IPS-20b (cell line): Measurements from ENCODE around the gene CYSRT1.
"Not testable (repeated sequence)": the region's sequence is repeated elsewhere in the genome, so short reads cannot be mapped to it uniquely, and the experiment has no call there.

ENCODE experiments used
- H3K27ac ChIP-seq: one replicate; pipeline ENCODE4 v1.5.1; 2013; ENCODE audit warnings: low read length
- H3K27me3 ChIP-seq: 2 replicates; pipeline ENCODE4 v1.6.1; 2013; ENCODE audit warnings: mild to moderate bottlenecking, low read length, inconsistent platforms; ENCODE audit not compliant: insufficient read depth
- H3K36me3 ChIP-seq: 2 replicates; pipeline ENCODE4 v1.6.1; 2013; ENCODE audit warnings: low read depth, mild to moderate bottlenecking, inconsistent platforms, low read length, moderate library complexity; ENCODE audit not compliant: insufficient read depth
- H3K4me1 ChIP-seq: 2 replicates; pipeline ENCODE4 v1.6.1; 2013; ENCODE audit warnings: mild to moderate bottlenecking, control low read depth, inconsistent platforms, low read length, moderate library complexity; ENCODE audit not compliant: insufficient read depth
- H3K4me3 ChIP-seq: 2 replicates; pipeline ENCODE4 v1.5.1; 2013; ENCODE audit warnings: mild to moderate bottlenecking, low read length, inconsistent platforms
- H3K9ac ChIP-seq: 2 replicates; pipeline ENCODE4 v1.6.1; 2013; ENCODE audit warnings: low read depth, mild to moderate bottlenecking, inconsistent platforms, low read length, moderate library complexity
- H3K9me3 ChIP-seq: 2 replicates; pipeline ENCODE4 v1.6.1; 2013; ENCODE audit warnings: mild to moderate bottlenecking, low read depth, low read length, inconsistent platforms; ENCODE audit not compliant: insufficient read depth

CYSRT1 gene

GRCh38 chr9:137255448-137256114 lies 30.6 kb downstream of the CYSRT1 start:
- peaks cover 27% of the 10 kb centered on the region for H3K36me3 ChIP-seq
- peak overlapping the region; percentile 93 for H3K4me3 ChIP-seq
- no peaks in the 10 kb centered on the region for H3K9me3 ChIP-seq
- peaks cover 3% of the 10 kb centered on the region; the same call in 1 of the 2 replicates for H3K4me1 ChIP-seq
- peak overlapping the region; percentile 29 for H3K27ac ChIP-seq
- H3K9ac ChIP-seq: peak overlapping the region; percentile 89
- H3K27me3 ChIP-seq: peaks cover 11% of the 10 kb centered on the region; the same call in 1 of the 2 replicates

- peaks cover 3% of the 10 kb centered on the region; the same call in 1 of the 2 replicates for H3K4me1 ChIP-seq
These were observed 31.4 kb downstream of the CYSRT1 start for GRCh38 chr9:137256362-137256761.

GRCh38 chr9:137256856-137257255 lies 31.9 kb downstream of the CYSRT1 start:
- Histone ChIP-seq H3K27me3 (peaks cover 11% of the 10 kb centered on the region; the same call in 1 of the 2 replicates), H3K36me3 (peaks cover 27% of the 10 kb centered on the region), H3K9me3 (no peaks in the 10 kb centered on the region), H3K4me1 (peaks cover 3% of the 10 kb centered on the region; the same call in 1 of the 2 replicates), H3K9ac (no peak overlapping the region), H3K4me3 (no peak overlapping the region; the same call in 1 of the 2 replicates), H3K27ac (no peak overlapping the region)

More at GRCh38 chr9:137256362-137256761, 31.4 kb downstream of the CYSRT1 start:
- Histone ChIP-seq H3K27ac (no peak overlapping the region), H3K36me3 (peaks cover 27% of the 10 kb centered on the region), H3K27me3 (peaks cover 11% of the 10 kb centered on the region; the same call in 1 of the 2 replicates), H3K9ac (peak overlapping the region; percentile 89; the same call in 1 of the 2 replicates), H3K9me3 (no peaks in the 10 kb centered on the region), H3K4me3 (peak overlapping the region; percentile 93)

- H3K27me3 ChIP-seq, H3K4me3 ChIP-seq, H3K9ac ChIP-seq, H3K4me1 ChIP-seq, H3K9me3 ChIP-seq, H3K27ac ChIP-seq: not testable (repeated sequence)
- H3K36me3 ChIP-seq: peaks cover 35% of the 10 kb centered on the region
These were observed 37.4 kb downstream of the CYSRT1 start for GRCh38 chr9:137262173-137262908.

GRCh38 chr9:137262909-137263285 lies 37.9 kb downstream of the CYSRT1 start:
- Histone ChIP-seq H3K9me3 (no peaks in the 10 kb centered on the region), H3K27me3 (no peaks in the 10 kb centered on the region), H3K4me1 (no peaks in the 10 kb centered on the region), H3K36me3 (peaks cover 33% of the 10 kb centered on the region), H3K27ac (no peak overlapping the region), H3K9ac (no peak overlapping the region), H3K4me3 (no peak overlapping the region)

- H3K36me3 ChIP-seq: peaks cover 27% of the 10 kb centered on the region
- no peaks in the 10 kb centered on the region for H3K4me1 ChIP-seq
- no peaks in the 10 kb centered on the region for H3K27me3 ChIP-seq
- H3K4me3 ChIP-seq: no peak overlapping the region
- H3K27ac ChIP-seq: no peak overlapping the region
- H3K9ac ChIP-seq: no peak overlapping the region
- H3K9me3 ChIP-seq: no peaks in the 10 kb centered on the region
These were observed 38.5 kb downstream of the CYSRT1 start for GRCh38 chr9:137263506-137263905.

- Histone ChIP-seq H3K36me3 (peaks cover 27% of the 10 kb centered on the region), H3K4me1 (no peaks in the 10 kb centered on the region), H3K27ac (no peak overlapping the region)
These were observed 39.1 kb downstream of the CYSRT1 start for GRCh38 chr9:137264067-137264466.

GRCh38 chr9:137265496-137266161 lies 40.7 kb downstream of the CYSRT1 start:
- Histone ChIP-seq H3K9ac (no peak overlapping the region), H3K4me1 (no peaks in the 10 kb centered on the region), H3K4me3 (no peak overlapping the region), H3K9me3 (no peaks in the 10 kb centered on the region), H3K27me3 (no peaks in the 10 kb centered on the region), H3K36me3 (peaks cover 30% of the 10 kb centered on the region), H3K27ac (no peak overlapping the region)

More at GRCh38 chr9:137264067-137264466, 39.1 kb downstream of the CYSRT1 start:
- Histone ChIP-seq H3K9ac (no peak overlapping the region), H3K27me3 (no peaks in the 10 kb centered on the region), H3K9me3 (no peaks in the 10 kb centered on the region), H3K4me3 (no peak overlapping the region)

GRCh38 chr9:137266162-137266527 lies 41.2 kb downstream of the CYSRT1 start:
- Histone ChIP-seq H3K9ac (no peak overlapping the region), H3K27ac (no peak overlapping the region), H3K4me3 (no peak overlapping the region), H3K36me3 (peaks cover 35% of the 10 kb centered on the region), H3K9me3 (no peaks in the 10 kb centered on the region), H3K4me1 (no peaks in the 10 kb centered on the region), H3K27me3 (no peaks in the 10 kb centered on the region)

- Histone ChIP-seq H3K27me3 (no peaks in the 10 kb centered on the region), H3K4me1 (no peaks in the 10 kb centered on the region), H3K9ac (no peak overlapping the region), H3K36me3 (peaks cover 35% of the 10 kb centered on the region), H3K27ac (no peak overlapping the region), H3K9me3 (no peaks in the 10 kb centered on the region), H3K4me3 (no peak overlapping the region)
These were observed 41.8 kb downstream of the CYSRT1 start for GRCh38 chr9:137266585-137267453.

GRCh38 chr9:137267933-137268355 lies 43.0 kb downstream of the CYSRT1 start:
- Histone ChIP-seq H3K9ac (no peak overlapping the region), H3K36me3 (peaks cover 38% of the 10 kb centered on the region), H3K4me3 (no peak overlapping the region), H3K9me3 (no peaks in the 10 kb centered on the region), H3K4me1 (no peaks in the 10 kb centered on the region), H3K27me3 (no peaks in the 10 kb centered on the region), H3K27ac (no peak overlapping the region)
